Lower leg skin (tissue), 3 donors: ENCODE measurements around the gene RPL38.

Experiments
- POLR2A ChIP-seq, 2 donors: fragments of 450-650 bp; IDR thresholded peaks; one replicate each; pipeline ENCODE4 v1.6.1; 2016 to 2017; ENCODE audit warnings: antibody characterized with exemption in 2 of 2, mild to moderate bottlenecking in 1 of 2, moderate library complexity in 1 of 2
- TF ChIP-seq, protein P1 (sequence below), 3 donors: fragments of 450-650 bp; IDR thresholded peaks; one replicate each; pipeline ENCODE4 v1.5.1; 2016; ENCODE audit warnings: antibody characterized with exemption in 3 of 3, mild to moderate bottlenecking in 3 of 3, moderate library complexity in 2 of 3

DNA sequence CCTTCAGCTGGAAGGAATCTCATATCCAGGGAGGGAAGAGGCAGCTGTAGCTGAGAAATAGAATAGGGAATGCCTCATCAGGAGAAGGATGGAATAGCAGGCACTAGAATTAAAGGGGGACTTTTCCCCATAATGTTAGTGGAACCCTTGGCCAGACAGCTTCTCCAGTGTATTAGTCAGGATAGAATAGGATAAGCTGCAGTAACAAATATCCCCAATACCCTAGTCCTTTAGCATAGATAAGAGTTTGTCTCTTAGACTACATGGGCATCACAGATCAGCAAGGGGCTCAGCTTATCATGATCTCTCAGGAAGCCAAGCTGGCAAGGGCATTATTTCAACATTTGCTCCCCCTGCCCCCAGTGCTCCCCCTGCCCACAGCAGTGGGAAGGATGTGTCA lies 44.7 kb upstream of the RPL38 start:
- TF ChIP-seq, protein P1, sequence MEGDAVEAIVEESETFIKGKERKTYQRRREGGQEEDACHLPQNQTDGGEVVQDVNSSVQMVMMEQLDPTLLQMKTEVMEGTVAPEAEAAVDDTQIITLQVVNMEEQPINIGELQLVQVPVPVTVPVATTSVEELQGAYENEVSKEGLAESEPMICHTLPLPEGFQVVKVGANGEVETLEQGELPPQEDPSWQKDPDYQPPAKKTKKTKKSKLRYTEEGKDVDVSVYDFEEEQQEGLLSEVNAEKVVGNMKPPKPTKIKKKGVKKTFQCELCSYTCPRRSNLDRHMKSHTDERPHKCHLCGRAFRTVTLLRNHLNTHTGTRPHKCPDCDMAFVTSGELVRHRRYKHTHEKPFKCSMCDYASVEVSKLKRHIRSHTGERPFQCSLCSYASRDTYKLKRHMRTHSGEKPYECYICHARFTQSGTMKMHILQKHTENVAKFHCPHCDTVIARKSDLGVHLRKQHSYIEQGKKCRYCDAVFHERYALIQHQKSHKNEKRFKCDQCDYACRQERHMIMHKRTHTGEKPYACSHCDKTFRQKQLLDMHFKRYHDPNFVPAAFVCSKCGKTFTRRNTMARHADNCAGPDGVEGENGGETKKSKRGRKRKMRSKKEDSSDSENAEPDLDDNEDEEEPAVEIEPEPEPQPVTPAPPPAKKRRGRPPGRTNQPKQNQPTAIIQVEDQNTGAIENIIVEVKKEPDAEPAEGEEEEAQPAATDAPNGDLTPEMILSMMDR (IDR thresholded peaks at IDR 0.05): no peak
- TF ChIP-seq POLR2A (IDR thresholded peaks at IDR 0.05): no peak
